Measurements from ENCODE around the gene ACAD9.
"Not testable (repeated sequence)": the region's sequence is repeated elsewhere in the genome, so short reads cannot be mapped to it uniquely, and the experiment has no call there.

ACAD9 gene

GRCh38 chr3:128914966-128915645 is 35.7 kb downstream of the ACAD9 start:
- Histone ChIP-seq H3K4me1 (ENCODE audit: insufficient read depth, insufficient read length) (no peaks in the 10 kb centered on the region), H3K9ac (ENCODE audit: insufficient read length, low read depth) (no peak overlapping the region), H3K27me3 (ENCODE audit: insufficient read depth, insufficient read length) (no peaks in the 10 kb centered on the region), H3K36me3 (ENCODE audit: insufficient read depth, insufficient read length, low read length) (peaks cover 85% of the 10 kb centered on the region), H3K4me3 (ENCODE audit: insufficient read length, low read depth) (no peak overlapping the region), H3K9me3 (ENCODE audit: insufficient read depth, low read length) (peaks cover 18% of the 10 kb centered on the region; the same call in 1 of the 2 replicates)
- no peak for TF ChIP-seq ZNF274 (IDR thresholded peaks at IDR 0.05; ENCODE audit: low read depth, low read length)
- TF ChIP-seq YY1 (IDR thresholded peaks at IDR 0.05; ENCODE audit: insufficient read depth, insufficient read length), result no peak
- no peak for TF ChIP-seq SUZ12 (IDR thresholded peaks at IDR 0.05; ENCODE audit: extremely low read depth, insufficient read depth, insufficient read length)
- no peak for DNase-seq (ENCODE audit: low read depth, low spot score)

DNA sequence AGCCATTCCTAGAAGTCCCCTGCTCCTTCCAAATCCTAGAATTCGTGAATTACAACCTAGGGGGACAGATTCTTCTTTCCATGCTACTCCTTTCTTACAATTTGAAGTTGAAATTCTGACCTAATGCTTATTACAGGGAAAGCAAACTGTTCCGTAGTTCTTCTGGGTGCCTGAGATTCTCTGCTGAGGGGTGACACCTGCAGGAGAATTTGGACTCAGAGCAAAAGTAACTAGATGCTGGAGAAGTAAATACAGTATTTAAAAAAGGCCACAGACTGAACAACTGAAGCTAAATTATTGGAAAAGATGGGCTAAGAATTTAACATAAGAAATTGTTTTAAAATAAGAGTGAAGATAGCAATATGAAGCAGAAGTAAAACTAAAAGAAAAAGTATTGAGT is 37.9 kb downstream of the ACAD9 start:
- no peaks in the 10 kb centered on the region for H3K27me3 ChIP-seq (ENCODE audit: insufficient read depth, insufficient read length)
- H3K4me1 ChIP-seq (ENCODE audit: insufficient read depth, insufficient read length), result no peaks in the 10 kb centered on the region
- no peak for DNase-seq (ENCODE audit: low read depth, low spot score)
- TF ChIP-seq ZNF274 (IDR thresholded peaks at IDR 0.05; ENCODE audit: low read depth, low read length) (no peak), YY1 (IDR thresholded peaks at IDR 0.05; ENCODE audit: insufficient read depth, insufficient read length) (no peak), SUZ12 (IDR thresholded peaks at IDR 0.05; ENCODE audit: extremely low read depth, insufficient read depth, insufficient read length) (no peak)
- no peak overlapping the region for H3K9ac ChIP-seq (ENCODE audit: insufficient read length, low read depth)
- H3K4me3 ChIP-seq (ENCODE audit: insufficient read length, low read depth), result no peak overlapping the region
- peaks cover 65% of the 10 kb centered on the region for H3K36me3 ChIP-seq (ENCODE audit: insufficient read depth, insufficient read length, low read length)
- peaks cover 35% of the 10 kb centered on the region; the same call in 1 of the 2 replicates for H3K9me3 ChIP-seq (ENCODE audit: insufficient read depth, low read length)

- no peak overlapping the region for H3K4me3 ChIP-seq (ENCODE audit: insufficient read length, low read depth)
- TF ChIP-seq YY1 (IDR thresholded peaks at IDR 0.05; ENCODE audit: insufficient read depth, insufficient read length) (no peak), SUZ12 (IDR thresholded peaks at IDR 0.05; ENCODE audit: extremely low read depth, insufficient read depth, insufficient read length) (no peak), ZNF274 (IDR thresholded peaks at IDR 0.05; ENCODE audit: low read depth, low read length) (no peak)
- H3K36me3 ChIP-seq (ENCODE audit: insufficient read depth, insufficient read length, low read length), result peaks cover 38% of the 10 kb centered on the region
- DNase-seq (ENCODE audit: low read depth, low spot score), result no peak
- H3K4me1 ChIP-seq (ENCODE audit: insufficient read depth, insufficient read length), result no peaks in the 10 kb centered on the region
- no peak overlapping the region for H3K9ac ChIP-seq (ENCODE audit: insufficient read length, low read depth)
- H3K9me3 ChIP-seq (ENCODE audit: insufficient read depth, low read length), result peaks cover 56% of the 10 kb centered on the region
- no peaks in the 10 kb centered on the region for H3K27me3 ChIP-seq (ENCODE audit: insufficient read depth, insufficient read length)
Observed at GRCh38 chr3:128919988-128920387, 40.6 kb downstream of the ACAD9 start.

DNA sequence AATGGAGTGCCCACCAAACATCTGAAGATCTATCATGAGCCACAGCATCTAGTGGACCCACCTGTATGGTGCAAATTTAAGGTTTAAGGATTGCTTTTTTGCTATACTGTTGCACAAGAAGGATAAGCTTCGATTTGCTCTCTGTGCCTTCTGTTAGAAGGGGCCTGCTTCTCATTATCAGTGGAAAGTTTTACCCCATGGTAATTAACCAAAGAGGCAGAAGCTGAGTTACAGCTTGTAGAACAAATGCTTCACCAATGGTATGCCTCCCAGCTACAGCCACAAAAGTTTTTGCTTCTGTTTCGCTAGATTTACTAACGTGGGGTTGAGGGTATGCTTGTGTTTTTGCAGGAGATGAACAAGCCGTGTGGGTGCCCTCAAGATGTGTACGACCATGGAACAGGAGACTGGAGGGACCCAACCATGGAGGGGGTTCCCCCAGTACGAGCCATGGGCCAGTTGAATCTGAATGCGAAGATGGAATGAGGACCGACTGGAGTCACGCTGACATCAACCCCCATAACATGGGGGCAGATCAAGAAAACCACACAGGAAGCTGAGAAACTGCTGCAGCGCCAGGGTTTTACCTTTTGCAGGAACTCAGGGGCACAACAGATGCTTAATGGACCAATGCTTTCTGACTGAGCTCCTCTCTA is 43.5 kb downstream of the ACAD9 start:
- Histone ChIP-seq H3K9me3 (ENCODE audit: insufficient read depth, low read length) (peaks cover 73% of the 10 kb centered on the region), H3K9ac (ENCODE audit: insufficient read length, low read depth) (no peak overlapping the region), H3K4me3 (ENCODE audit: insufficient read length, low read depth) (no peak overlapping the region), H3K36me3 (ENCODE audit: insufficient read depth, insufficient read length, low read length) (peaks cover 14% of the 10 kb centered on the region), H3K27me3 (ENCODE audit: insufficient read depth, insufficient read length) (no peaks in the 10 kb centered on the region), H3K4me1 (ENCODE audit: insufficient read depth, insufficient read length) (no peaks in the 10 kb centered on the region)
- no peak for TF ChIP-seq YY1 (IDR thresholded peaks at IDR 0.05; ENCODE audit: insufficient read depth, insufficient read length)
- TF ChIP-seq SUZ12 (IDR thresholded peaks at IDR 0.05; ENCODE audit: extremely low read depth, insufficient read depth, insufficient read length), result no peak
- no peak for TF ChIP-seq ZNF274 (IDR thresholded peaks at IDR 0.05; ENCODE audit: low read depth, low read length)
- DNase-seq (ENCODE audit: low read depth, low spot score), result no peak

DNA sequence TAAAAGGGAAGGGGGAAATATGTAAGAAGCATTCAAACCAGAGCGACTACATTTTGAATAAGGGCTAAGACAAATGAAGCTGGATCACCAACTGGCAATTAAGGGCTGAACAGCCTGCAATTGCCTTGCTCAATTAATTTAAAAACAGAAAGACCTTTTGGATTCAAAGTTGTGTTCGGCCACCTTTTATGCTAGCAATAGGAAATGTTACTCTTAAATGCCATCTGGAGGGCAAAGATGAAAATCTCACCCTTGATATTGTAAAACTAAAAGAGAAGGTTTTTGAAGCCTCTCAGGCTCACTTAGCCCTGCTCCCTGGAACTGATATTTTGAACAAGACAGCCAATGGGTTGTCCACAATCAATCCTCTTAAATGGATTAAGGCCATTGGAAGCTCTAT is 44.2 kb downstream of the ACAD9 start:
- H3K36me3 ChIP-seq (ENCODE audit: insufficient read depth, insufficient read length, low read length), result peaks cover 10% of the 10 kb centered on the region
- H3K9ac ChIP-seq (ENCODE audit: insufficient read length, low read depth), result no peak overlapping the region
- H3K4me3 ChIP-seq (ENCODE audit: insufficient read length, low read depth), result no peak overlapping the region
- no peaks in the 10 kb centered on the region for H3K4me1 ChIP-seq (ENCODE audit: insufficient read depth, insufficient read length)
- H3K9me3 ChIP-seq (ENCODE audit: insufficient read depth, low read length), result peaks cover 72% of the 10 kb centered on the region
- no peak for DNase-seq (ENCODE audit: low read depth, low spot score)
- H3K27me3 ChIP-seq (ENCODE audit: insufficient read depth, insufficient read length), result no peaks in the 10 kb centered on the region
- TF ChIP-seq SUZ12 (IDR thresholded peaks at IDR 0.05; ENCODE audit: extremely low read depth, insufficient read depth, insufficient read length) (no peak), ZNF274 (IDR thresholded peaks at IDR 0.05; ENCODE audit: low read depth, low read length) (no peak)

DNA sequence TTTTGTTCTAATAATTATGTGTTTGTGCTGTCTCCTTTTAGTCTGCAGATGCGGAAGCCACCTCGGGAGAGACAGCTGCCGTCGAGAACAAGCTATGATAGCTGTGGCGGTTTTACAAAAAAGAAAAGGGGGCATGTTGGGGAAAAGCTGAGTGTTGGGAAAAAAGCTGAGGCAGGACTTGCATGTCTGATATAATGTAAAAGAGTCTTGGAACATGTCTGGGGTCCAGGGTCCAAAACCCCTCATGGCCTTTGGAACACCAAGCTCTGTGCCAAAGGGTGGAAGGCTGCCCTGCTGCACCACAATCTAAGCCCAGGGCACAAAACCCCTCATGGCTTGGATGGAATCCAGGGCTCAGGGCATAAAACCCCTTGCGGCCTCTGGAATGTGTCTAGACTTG is 44.6 kb downstream of the ACAD9 start:
- H3K9ac ChIP-seq (ENCODE audit: insufficient read length, low read depth), result not testable (repeated sequence)

GRCh38 chr3:128929364-128929763 is 49.9 kb downstream of the ACAD9 start:
- TF ChIP-seq ZNF274 (IDR thresholded peaks at IDR 0.05; ENCODE audit: low read depth, low read length), result no peak
- no peak for DNase-seq (ENCODE audit: low read depth, low spot score)
- Histone ChIP-seq H3K9ac (ENCODE audit: insufficient read length, low read depth) (no peak overlapping the region), H3K27me3 (ENCODE audit: insufficient read depth, insufficient read length) (no peaks in the 10 kb centered on the region), H3K9me3 (ENCODE audit: insufficient read depth, low read length) (peaks cover 37% of the 10 kb centered on the region), H3K4me1 (ENCODE audit: insufficient read depth, insufficient read length) (no peaks in the 10 kb centered on the region), H3K36me3 (ENCODE audit: insufficient read depth, insufficient read length, low read length) (no peaks in the 10 kb centered on the region), H3K4me3 (ENCODE audit: insufficient read length, low read depth) (no peak overlapping the region)

More for the DNA sequence above, 44.6 kb downstream of the ACAD9 start:
- H3K36me3 ChIP-seq (ENCODE audit: insufficient read depth, insufficient read length, low read length); DNase-seq (ENCODE audit: low read depth, low spot score); H3K4me1 ChIP-seq (ENCODE audit: insufficient read depth, insufficient read length); H3K4me3 ChIP-seq (ENCODE audit: insufficient read length, low read depth); H3K27me3 ChIP-seq (ENCODE audit: insufficient read depth, insufficient read length): not testable (repeated sequence)
- peaks cover 72% of the 10 kb centered on the region for H3K9me3 ChIP-seq (ENCODE audit: insufficient read depth, low read length)
